HEK293 (cell line): Measurements from ENCODE around the gene CEP120.

Experiments used
- CTCF ChIA-PET: fragments of 350-600 bp; formaldehyde crosslinking; extraction: SDS; loops from one replicate; lab custom pipeline; 2021; ENCODE audit warnings: antibody characterized with exemption; lab: Yijun Ruan, JAX
- POLR2A ChIA-PET: fragments of 300-600 bp; formaldehyde crosslinking; extraction: SDS; loops from one replicate; lab custom pipeline; 2020; ENCODE audit warnings: antibody characterized with exemption, inconsistent platforms; lab: Yijun Ruan, JAX
- H3K27ac ChIP-seq: fragments of 200-500 bp; sonication (Bioruptor generic); 2 replicates; pipeline ENCODE4 v1.5.1; 2014; ENCODE audit warnings: low read depth, low read length, control low read depth, inconsistent platforms; ENCODE audit errors: extremely low read depth
- H3K36me3 ChIP-seq, 2 experiments: fragments of 200-500 bp in 1 of 2; sonication (Bioruptor generic) in 1 of 2; 1 replicate in 1 of 2; 2 replicates in 1 of 2; pipeline ENCODE4 v1.5.1; 2014 to 2017; ENCODE audit warnings: inconsistent platforms in 2 of 2, low read length in 2 of 2; ENCODE audit not compliant: control insufficient read depth in 2 of 2, insufficient read depth in 1 of 2
- H3K4me1 ChIP-seq: fragments of 200-500 bp; sonication (Bioruptor generic); 2 replicates; pipeline ENCODE4 v1.5.1; 2014; ENCODE audit warnings: mild to moderate bottlenecking, low read length, inconsistent platforms; ENCODE audit not compliant: control insufficient read depth, insufficient read depth
- H3K4me3 ChIP-seq: 2 replicates; pipeline ENCODE4 v1.5.1; 2011; ENCODE audit warnings: low read depth, mild to moderate bottlenecking, control low read depth, low read length, moderate library complexity
- H3K9me3 ChIP-seq: fragments of 200-500 bp; sonication (Bioruptor generic); 2 replicates; pipeline ENCODE4 v1.5.1; 2014; ENCODE audit warnings: low read depth, low read length, inconsistent platforms; ENCODE audit not compliant: control insufficient read depth, insufficient read depth
- BCL11B ChIP-seq: fragments of 450-650 bp; formaldehyde crosslinking; IDR thresholded peaks from 2 replicates; pipeline ENCODE4 v1.5.1; 2016; ENCODE audit warnings: low read depth, missing biosample characterization, missing genetic modification characterization
- GFI1B ChIP-seq: fragments of 450-650 bp; formaldehyde crosslinking; IDR thresholded peaks from 2 replicates; pipeline ENCODE4 v1.5.1; 2016; ENCODE audit warnings: missing biosample characterization, missing genetic modification characterization
- HOXA7 ChIP-seq: sonication (generic); formaldehyde crosslinking; IDR thresholded peaks from 2 replicates; pipeline ENCODE4 v1.8.1; 2022; ENCODE audit warnings: missing genetic modification reagents, borderline replicate concordance
- ZBTB1 ChIP-seq: fragments of 450-650 bp; formaldehyde crosslinking; IDR thresholded peaks from 2 replicates; pipeline ENCODE4 v1.5.1; 2016; ENCODE audit warnings: missing biosample characterization, missing genetic modification characterization
- ZBTB10 ChIP-seq: fragments of 450-650 bp; formaldehyde crosslinking; IDR thresholded peaks from 2 replicates; pipeline ENCODE4 v1.5.1; 2016; ENCODE audit warnings: missing biosample characterization, missing genetic modification characterization
- ZBTB48 ChIP-seq: fragments of 450-650 bp; formaldehyde crosslinking; IDR thresholded peaks from 2 replicates; pipeline ENCODE4 v1.5.1; 2016; ENCODE audit warnings: missing biosample characterization, missing genetic modification characterization
- ZIC2 ChIP-seq: fragments of 450-650 bp; formaldehyde crosslinking; IDR thresholded peaks from 2 replicates; pipeline ENCODE4 v1.5.1; 2016; ENCODE audit warnings: missing biosample characterization, missing genetic modification characterization
- ZNF280D ChIP-seq: fragments of 450-650 bp; formaldehyde crosslinking; IDR thresholded peaks from 2 replicates; pipeline ENCODE4 v1.5.1; 2016; ENCODE audit warnings: missing biosample characterization, missing genetic modification characterization
- ZNF404 ChIP-seq: fragments of 450-650 bp; formaldehyde crosslinking; IDR thresholded peaks from 2 replicates; pipeline ENCODE4 v1.5.1; 2017; ENCODE audit warnings: missing biosample characterization, missing genetic modification characterization
- ZNF48 ChIP-seq: fragments of 450-650 bp; formaldehyde crosslinking; IDR thresholded peaks from 2 replicates; pipeline ENCODE4 v1.5.1; 2016; ENCODE audit warnings: missing biosample characterization, missing genetic modification characterization
- ZNF629 ChIP-seq: fragments of 450-650 bp; formaldehyde crosslinking; IDR thresholded peaks from 2 replicates; pipeline ENCODE4 v1.5.1; 2017; ENCODE audit warnings: missing biosample characterization, missing genetic modification characterization
- ZNF639 ChIP-seq: fragments of 450-650 bp; formaldehyde crosslinking; IDR thresholded peaks from 2 replicates; pipeline ENCODE4 v1.5.1; 2016; ENCODE audit warnings: missing biosample characterization, missing genetic modification characterization
- ZNF654 ChIP-seq: fragments of 450-650 bp; formaldehyde crosslinking; IDR thresholded peaks from 2 replicates; pipeline ENCODE4 v1.5.1; 2016; ENCODE audit warnings: low read depth, missing biosample characterization, missing genetic modification characterization
- ZNF707 ChIP-seq: fragments of 450-650 bp; formaldehyde crosslinking; IDR thresholded peaks from 2 replicates; pipeline ENCODE4 v1.5.1; 2016; ENCODE audit warnings: missing biosample characterization, missing genetic modification characterization
- TF ChIP-seq, protein P1 (sequence below): fragments of 450-650 bp; formaldehyde crosslinking; IDR thresholded peaks from 2 replicates; pipeline ENCODE4 v1.5.1; 2016; ENCODE audit warnings: missing biosample characterization, missing genetic modification characterization

CEP120 gene

DNA sequence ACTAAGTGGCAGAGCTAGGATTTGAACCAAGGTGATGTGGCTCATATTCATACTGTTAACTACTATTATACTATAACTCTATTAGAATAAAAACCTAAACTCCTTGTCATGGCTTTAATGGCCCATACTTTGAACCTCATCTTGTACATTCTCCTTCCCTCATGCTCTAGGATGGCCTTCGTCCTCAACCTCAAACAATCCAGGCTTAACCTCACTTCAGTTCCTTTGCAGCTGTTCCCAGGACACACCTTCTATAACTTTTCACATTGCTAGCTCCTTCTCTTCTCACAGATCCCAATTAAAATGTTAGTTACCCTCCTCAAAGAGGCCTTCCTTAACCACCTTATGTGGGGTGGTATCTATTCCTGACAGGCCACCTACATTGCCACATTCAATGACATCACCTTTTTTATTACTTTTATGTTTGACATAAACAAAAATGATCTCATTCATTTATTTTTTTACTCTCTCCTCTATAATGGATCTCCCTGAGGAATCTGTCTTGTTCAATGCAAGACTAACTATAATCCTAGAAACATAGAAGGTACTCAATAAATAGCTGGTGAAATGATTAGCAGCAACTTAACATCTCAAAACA lies 53.7 kb downstream of the CEP120 start (continued):
- TF ChIP-seq, protein P1, sequence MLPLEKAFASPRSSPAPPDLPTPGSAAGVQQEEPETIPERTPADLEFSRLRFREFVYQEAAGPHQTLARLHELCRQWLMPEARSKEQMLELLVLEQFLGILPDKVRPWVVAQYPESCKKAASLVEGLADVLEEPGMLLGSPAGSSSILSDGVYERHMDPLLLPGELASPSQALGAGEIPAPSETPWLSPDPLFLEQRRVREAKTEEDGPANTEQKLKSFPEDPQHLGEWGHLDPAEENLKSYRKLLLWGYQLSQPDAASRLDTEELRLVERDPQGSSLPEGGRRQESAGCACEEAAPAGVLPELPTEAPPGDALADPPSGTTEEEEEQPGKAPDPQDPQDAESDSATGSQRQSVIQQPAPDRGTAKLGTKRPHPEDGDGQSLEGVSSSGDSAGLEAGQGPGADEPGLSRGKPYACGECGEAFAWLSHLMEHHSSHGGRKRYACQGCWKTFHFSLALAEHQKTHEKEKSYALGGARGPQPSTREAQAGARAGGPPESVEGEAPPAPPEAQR = no peak
- no peak for TF ChIP-seq GFI1B (tag by site-specific recombination)
- 0 out of 2 replicates have a peak, but pooled peaks have one; percentile 46 for TF ChIP-seq ZNF639 (tag by site-specific recombination)
- TF ChIP-seq ZNF280D (tag by site-specific recombination) = no peak
- peak; percentile 92 for TF ChIP-seq ZNF629 (tag by site-specific recombination)
- TF ChIP-seq ZBTB1 = no peak
- no peak for TF ChIP-seq ZIC2 (tag by site-specific recombination)
- TF ChIP-seq ZNF707 = no peak
- no peak for TF ChIP-seq BCL11B (tag by site-specific recombination)
- TF ChIP-seq ZNF404 (tag by site-specific recombination) = no peak

- ChIA-PET POLR2A (no interaction called here), CTCF (interaction anchor here (0.5 to 1.4 kb wide), 10 partner anchors 22 to 867 kb away, joined by 3 to 8 read pairs (median 3); no protein-coding TSS in a partner anchor)
- Histone ChIP-seq H3K36me3 (peaks cover 5 to 15% of the 10 kb centered on the region in 2 experiments; a peak in 2 of 3 replicates), H3K4me1 (peaks cover 6% of the 10 kb centered on the region; the same call in 1 of the 2 replicates), H3K9me3 (no peaks in the 10 kb centered on the region), H3K4me3 (no peak overlapping the region), H3K27ac (no peak overlapping the region)
- TF ChIP-seq ZBTB48 (tag by site-specific recombination) (no peak), ZNF654 (peak; percentile 45; the same call in 1 of the 2 replicates)
Measured at GRCh38 chr5:123367739-123368138, 55.5 kb downstream of the CEP120 start.

DNA sequence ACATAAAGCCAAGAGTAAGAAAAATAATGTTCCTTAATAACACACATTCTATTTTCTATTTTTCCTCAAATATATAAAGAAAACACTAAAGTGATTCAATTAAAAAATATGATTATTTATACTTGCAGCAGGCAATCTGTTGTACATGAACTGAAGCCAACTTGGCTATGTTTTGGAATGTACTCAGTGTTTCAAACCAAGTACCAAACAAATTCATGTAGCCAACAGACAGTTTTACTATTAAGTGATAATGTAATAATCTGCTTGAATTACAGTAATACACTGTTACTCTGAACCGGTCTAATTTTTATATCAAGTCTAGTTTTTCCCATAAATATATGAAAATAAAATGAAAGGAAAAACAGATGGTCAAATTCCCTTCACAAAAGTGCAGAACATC lies 58.0 kb downstream of the CEP120 start:
- H3K27ac ChIP-seq = no peak overlapping the region
- no peak overlapping the region for H3K4me3 ChIP-seq
- peaks cover 6% of the 10 kb centered on the region; the same call in 1 of the 2 replicates for H3K4me1 ChIP-seq
- TF ChIP-seq HOXA7 (CRISPR knock-in tag) (no peak), ZNF48 (tag by site-specific recombination) (no peak), ZBTB10 (tag by site-specific recombination) (no peak)
- TF ChIP-seq, all 188 proteins: peak for 0
- Histone ChIP-seq H3K36me3 (peaks cover 9% of the 10 kb centered on the region in 2 experiments; a peak in 2 of 3 replicates), H3K9me3 (no peaks in the 10 kb centered on the region)
- ChIA-PET POLR2A (no interaction called here), CTCF (no interaction called here)
